Fibroblast of skin of back (primary cell): Measurements from ENCODE around the gene KCNQ1.

Source experiments
- DNase-seq: peaks from one replicate; pipeline ENCODE4 v3.0.0-alpha.2; 2013

KCNQ1 gene

DNA sequence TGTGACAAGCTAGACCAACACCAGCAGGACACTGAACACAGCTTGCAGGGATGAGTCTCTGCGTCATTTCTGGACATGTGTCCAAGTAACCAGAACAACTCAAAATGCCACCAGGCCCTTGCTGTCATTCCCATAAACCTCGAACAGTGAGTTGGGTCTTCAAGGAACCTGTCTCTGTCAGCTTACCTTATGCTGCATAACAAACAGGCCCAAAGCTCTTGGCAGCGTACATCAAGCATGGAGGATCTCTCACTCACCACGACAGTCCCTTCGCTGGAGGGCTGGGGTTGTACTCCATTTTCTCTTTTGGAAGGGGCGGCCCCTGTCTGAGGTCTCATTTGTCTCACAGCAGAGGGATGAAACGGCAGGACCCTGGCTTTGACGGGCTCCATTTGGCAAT is 434.0 kb downstream of the KCNQ1 start:
- no peak for DNase-seq

GRCh38 chr11:2880646-2881045 is 435.8 kb downstream of the KCNQ1 start:
- DNase-seq = no peak

DNA sequence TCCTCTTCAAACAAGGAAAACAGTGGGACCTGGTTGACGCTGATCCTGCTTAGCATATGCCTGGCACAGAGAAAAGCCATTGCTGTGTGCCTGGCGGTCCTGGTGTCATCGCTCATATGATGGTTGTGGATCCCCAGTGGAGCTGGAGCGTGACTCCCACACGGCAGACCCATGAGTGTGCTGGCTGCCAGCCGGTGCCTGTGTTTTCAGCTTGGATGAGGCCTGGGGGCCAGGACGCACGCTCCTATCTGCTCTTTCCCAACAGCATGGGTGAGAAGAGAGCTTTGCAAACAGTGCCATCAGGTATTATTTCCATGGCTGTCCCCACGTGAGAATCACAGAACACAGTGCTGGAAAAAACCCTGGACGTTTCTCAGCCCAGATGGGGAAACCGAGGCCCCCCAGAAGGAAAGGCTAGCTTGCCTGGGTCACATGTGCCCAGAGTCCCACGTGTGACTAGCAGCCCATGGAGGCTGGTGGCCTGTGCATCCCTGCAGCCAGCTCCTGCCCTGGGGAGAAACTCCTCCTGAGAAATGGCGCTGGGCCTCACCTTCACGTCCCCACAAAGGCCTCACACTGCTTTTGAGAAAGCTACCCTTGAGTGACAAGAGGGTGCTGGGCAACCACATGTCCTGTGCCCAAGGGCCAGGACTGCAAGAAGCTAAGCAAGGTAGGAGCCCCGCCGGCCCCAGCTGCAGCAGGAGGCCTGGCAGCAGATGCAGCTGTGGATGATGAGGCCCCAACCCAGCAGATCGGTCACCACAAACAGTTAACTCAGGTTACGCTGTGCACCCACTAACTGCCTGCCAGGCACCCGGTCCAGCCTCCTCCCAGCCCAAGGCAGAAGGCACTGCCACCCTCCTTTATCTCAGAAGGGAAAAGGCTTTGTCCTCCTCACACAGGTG is 436.5 kb downstream of the KCNQ1 start:
- DNase-seq = no peak

- DNase-seq = no peak
Measured at GRCh38 chr11:2881981-2882375, 437.2 kb downstream of the KCNQ1 start.

DNA sequence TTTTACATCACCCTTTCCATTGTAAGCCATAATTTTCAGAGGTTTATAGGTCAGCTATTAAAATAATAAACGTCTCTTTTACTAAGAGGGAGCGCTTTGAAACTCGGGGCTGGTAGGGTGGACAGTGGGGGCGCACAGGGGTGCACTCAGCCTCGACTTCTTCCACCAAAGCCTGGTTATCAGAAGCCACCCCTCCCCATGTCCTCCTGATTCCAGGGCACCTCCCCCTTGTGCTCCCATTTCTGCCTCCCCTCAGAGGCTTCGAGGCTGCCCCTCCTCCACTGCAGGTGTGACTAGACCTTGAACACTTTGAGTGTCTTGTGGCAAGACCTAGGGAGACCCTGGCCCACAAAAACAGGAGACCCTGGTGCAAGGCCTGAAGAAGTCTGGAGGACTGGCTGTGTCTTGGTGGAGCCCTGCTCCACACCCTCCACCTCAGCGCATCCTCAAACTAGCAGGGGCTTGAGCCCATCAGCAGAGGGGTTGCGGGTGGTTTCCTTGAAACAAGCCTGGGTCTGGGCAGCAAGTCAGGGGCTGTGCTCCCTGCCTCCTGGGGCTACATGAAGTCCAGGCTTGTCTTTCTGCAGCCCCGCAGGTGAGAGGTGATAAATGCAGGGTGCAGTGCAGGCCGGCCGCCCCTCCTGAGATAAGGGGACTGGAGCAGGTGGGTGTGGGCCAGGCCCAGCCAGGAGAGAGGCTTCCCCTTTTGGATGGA is 437.7 kb downstream of the KCNQ1 start:
- DNase-seq = no peak

- DNase-seq = no peak
Measured at GRCh38 chr11:2883640-2883978, 438.8 kb downstream of the KCNQ1 start.

- peak; percentile 33 for DNase-seq
Measured at GRCh38 chr11:2883979-2884815, 439.4 kb downstream of the KCNQ1 start.

GRCh38 chr11:2885017-2885677 is 440.3 kb downstream of the KCNQ1 start:
- DNase-seq = peak; percentile 53

- peak; percentile 79 for DNase-seq
Measured at GRCh38 chr11:2885678-2886081, 440.9 kb downstream of the KCNQ1 start, which contains the start of gene CDKN1C. CDKN1C (minus strand) TSS chr11:2885775; CDS start chr11:2885456, 319 bp downstream.

DNA sequence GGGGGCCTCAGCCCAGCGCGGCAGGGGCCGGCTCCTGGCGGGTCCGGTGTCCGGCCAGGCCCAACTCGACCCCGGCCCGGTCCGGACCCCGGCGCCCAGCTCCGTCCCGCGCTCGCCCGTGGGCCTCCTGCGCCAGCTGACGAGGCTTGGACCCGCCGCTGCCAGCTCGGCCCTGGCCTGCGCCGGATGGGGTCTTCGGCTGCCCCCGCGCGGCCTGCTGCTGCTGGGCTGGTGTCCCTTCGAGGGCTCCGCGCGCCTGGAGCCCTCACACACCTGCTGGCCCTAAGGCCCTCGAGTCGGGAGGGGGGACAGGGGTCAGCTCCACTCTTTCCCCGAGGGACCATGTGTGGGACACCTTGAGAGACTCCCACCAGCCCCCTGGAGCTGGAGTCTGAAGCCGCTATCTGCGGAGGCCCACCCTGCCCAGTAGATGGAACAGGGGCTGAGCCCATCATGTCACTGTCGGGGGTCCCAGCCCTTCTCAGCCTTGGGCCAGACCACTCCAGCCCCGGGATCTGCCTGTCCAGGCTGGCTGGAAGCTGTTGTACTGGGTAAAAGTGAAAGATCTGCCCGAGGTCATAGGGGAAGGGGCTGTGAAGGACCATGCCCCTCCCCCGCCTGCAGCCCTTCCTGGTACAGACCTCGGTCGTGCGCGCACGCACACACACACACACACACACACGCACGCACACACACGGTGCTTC is 441.5 kb downstream of the KCNQ1 start:
- peak; percentile 37 for DNase-seq

DNA sequence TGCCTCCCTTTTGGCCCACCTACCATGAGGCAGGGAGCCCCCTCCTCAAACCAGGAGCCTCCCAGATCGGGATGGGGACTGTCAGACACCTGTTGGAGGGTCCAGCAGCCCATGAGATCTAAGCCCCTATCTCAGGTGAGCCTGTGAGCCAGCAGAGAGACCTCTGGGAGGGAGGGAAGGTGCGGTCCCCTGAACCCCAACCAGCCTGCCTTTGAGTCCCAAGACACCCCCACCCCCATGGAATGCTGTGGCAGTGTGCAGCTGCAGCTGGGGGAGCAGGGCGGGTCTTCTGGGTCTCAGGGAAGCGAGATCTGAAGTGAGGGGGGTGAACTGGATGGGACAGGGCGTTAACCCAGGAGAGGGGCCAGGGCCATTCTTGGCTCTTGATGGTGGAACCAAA is 442.1 kb downstream of the KCNQ1 start:
- DNase-seq = no peak

DNA sequence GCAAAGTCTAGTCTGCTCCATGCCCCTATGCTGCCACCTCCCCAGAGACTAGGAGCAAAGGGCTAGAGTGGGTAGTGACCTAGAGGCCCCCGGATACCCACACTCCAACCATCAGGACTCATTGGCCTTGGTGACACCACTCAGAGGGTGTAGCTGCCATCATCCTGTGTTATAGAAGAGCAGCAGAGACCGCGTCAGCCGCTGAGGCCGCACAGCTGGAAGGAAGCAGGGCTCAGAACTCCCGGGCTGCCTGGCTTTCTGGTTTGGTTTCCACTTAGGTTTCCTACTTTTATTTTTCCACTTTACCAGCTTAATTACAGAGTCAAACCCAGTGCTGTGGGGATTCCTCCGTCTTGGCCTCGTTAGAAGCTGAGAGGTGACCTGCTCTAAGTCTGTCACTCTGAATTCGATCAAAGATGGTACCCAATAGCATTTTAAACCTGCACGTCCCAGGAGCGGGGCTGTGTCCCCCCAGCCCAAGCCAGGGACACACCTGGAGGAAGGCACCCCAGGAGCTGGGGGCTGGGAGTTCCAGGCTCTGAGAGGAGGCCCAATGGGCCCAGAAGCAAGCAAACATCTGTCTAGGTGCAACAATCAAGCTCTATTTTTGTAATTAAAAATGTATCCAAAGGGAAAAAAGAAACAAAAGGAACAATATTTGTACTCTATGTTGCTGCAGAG is 442.8 kb downstream of the KCNQ1 start:
- DNase-seq = no peak

- DNase-seq = peak; percentile 79
Measured at GRCh38 chr11:2888266-2888968, 443.6 kb downstream of the KCNQ1 start.

DNA sequence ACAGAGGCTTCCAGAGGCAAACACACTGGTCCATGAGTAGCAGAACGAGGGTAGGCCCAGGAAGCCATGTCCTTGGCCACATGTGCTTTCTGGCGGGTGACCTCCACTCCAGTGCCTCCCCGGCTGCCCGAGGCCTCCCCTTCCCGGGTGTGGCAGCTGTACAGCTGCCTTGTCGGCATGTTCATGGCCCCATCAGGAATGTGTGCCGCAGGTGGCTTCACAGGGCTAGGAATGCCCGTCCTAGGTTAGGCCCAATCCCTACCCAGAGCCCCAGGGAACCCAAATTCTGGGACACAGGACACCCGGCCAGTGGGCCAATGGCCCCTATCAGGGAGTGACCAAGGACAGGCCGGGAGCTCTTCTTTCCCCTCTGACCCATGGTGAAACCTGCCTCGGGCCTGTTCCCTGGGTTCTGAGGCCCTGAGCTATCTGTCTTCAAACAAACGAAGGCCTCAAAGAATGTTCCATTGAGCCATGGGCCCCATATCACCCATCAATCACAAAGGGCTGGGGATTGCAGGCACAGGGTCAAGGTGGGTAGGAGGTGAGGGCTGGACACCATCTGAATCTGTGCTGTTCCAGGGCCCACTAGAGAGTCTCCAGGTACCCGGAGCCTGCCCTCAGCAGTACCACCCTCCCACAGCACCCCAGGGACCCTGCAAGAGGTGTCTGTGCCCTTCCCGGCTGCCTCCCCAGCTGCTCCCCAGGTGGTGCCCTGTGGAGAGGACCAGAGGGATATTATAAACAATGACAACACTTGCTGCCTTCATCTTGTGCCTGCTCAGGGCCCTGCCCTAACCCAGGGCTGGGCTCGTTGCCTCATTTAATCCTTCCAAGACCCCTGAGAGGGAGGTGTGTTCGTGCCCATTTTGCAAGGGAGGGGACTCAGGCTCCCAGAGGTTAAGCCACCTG is 444.8 kb downstream of the KCNQ1 start:
- DNase-seq = no peak

DNA sequence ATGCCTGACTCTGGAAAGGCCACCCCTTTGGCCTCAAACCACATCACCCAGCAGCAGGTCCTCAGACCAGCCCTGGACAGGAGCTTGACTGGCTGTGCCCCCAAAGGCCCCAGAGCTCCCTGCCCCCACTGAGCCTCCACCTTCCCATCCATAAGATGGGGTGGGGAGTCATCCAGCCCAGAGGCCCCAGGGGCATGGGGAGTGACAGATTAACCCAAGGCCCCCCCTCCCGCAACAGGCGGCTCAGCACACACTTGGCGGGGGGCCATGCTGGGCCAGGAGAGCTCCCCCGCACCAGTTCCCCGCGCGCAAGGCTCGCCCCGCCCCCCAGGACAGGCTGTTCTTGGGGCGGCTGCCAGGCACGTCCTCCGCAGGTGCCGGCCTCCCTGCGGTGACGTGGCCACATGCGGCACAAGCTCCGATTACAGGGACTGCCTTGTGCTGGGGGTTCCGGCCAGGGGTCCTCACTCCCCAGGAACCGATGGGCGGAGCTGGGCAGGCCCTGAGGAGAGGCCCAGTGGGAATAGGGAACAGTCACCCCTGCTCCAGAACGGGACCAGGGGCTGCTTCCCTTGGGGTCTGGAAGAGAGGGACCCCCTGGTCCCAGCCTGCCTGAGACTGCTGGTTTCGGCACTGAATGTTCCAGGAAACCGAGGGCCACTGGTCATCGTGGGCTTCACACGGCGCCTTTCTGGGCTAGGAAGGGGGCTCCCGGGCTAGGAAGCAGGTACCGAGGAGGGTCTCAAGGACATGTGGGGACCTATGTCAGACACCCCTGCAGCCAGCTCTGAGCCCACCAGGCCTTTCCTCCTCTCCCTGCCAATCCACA is 445.9 kb downstream of the KCNQ1 start:
- no peak for DNase-seq

- no peak for DNase-seq
Measured at GRCh38 chr11:2891326-2892214, 446.8 kb downstream of the KCNQ1 start.
